Measurements from ENCODE around the gene WNT7A. TPM values are rescaled to one million over a fixed set of nuclear protein-coding genes. Genes with fewer than 3 reads are reported as not detected.

Gene WNT7A
- total RNA-seq, 1 donor from 2014 or later = 0.10 TPM

- no peak for DNase-seq
Observed at GRCh38 chr3:13844911-13845310, 35.0 kb downstream of the WNT7A start.

- DNase-seq = no peak
Observed at GRCh38 chr3:13844286-13844685, 35.6 kb downstream of the WNT7A start.

GRCh38 chr3:13843351-13843750 is 36.5 kb downstream of the WNT7A start:
- DNase-seq = no peak

- DNase-seq = no peak
Observed at GRCh38 chr3:13842226-13842625, 37.6 kb downstream of the WNT7A start.

GRCh38 chr3:13841826-13842225 is 38.0 kb downstream of the WNT7A start:
- DNase-seq = no peak

GRCh38 chr3:13841141-13841540 is 38.7 kb downstream of the WNT7A start:
- no peak for DNase-seq

- DNase-seq = no peak
Observed at GRCh38 chr3:13840456-13840855, 39.4 kb downstream of the WNT7A start.

- DNase-seq = no peak
Observed at GRCh38 chr3:13839726-13840340, 40.0 kb downstream of the WNT7A start.

GRCh38 chr3:13839253-13839652 is 40.6 kb downstream of the WNT7A start:
- no peak for DNase-seq

GRCh38 chr3:13838421-13838820 is 41.5 kb downstream of the WNT7A start:
- no peak for DNase-seq

GRCh38 chr3:13837751-13838150 is 42.1 kb downstream of the WNT7A start:
- DNase-seq = no peak

GRCh38 chr3:13836658-13837587 is 42.9 kb downstream of the WNT7A start:
- DNase-seq = no peak

- no peak for DNase-seq
Observed at GRCh38 chr3:13835246-13835645, 44.6 kb downstream of the WNT7A start.

- no peak for DNase-seq
Observed at GRCh38 chr3:13834258-13835035, 45.4 kb downstream of the WNT7A start.

- no peak for DNase-seq
Observed at GRCh38 chr3:13833506-13834257, 46.2 kb downstream of the WNT7A start.

GRCh38 chr3:13832130-13832529 is 47.7 kb downstream of the WNT7A start:
- no peak for DNase-seq

- DNase-seq = no peak
Observed at GRCh38 chr3:13831386-13831996, 48.4 kb downstream of the WNT7A start.

- DNase-seq = no peak
Observed at GRCh38 chr3:13829311-13829710, 50.6 kb downstream of the WNT7A start.

GRCh38 chr3:13828501-13829265 is 51.2 kb downstream of the WNT7A start:
- no peak for DNase-seq

- DNase-seq = no peak
Observed at GRCh38 chr3:13827699-13828098, 52.2 kb downstream of the WNT7A start.

- no peak for DNase-seq
Observed at GRCh38 chr3:13827256-13827655, 52.6 kb downstream of the WNT7A start.
